Left ventricle myocardium inferior (tissue), 1 donor: ENCODE measurements around the gene TMEM163. TPM values are rescaled to one million over a fixed set of nuclear protein-coding genes. Genes with fewer than 3 reads are reported as not detected.

ENCODE experiments used
- DNase-seq: peaks from one replicate; pipeline ENCODE4 v3.0.0-alpha.2; 2020
- H3K27ac ChIP-seq: fragments of 200-600 bp; replicated peaks from 2 replicates; pipeline ENCODE4 v1.8.0; 2021
- H3K27me3 ChIP-seq: fragments of 200-600 bp; 2 replicates; pipeline ENCODE4 v1.8.0; 2021; ENCODE audit warnings: low read depth
- H3K36me3 ChIP-seq: fragments of 200-600 bp; 2 replicates; pipeline ENCODE4 v1.8.0; 2021
- H3K4me1 ChIP-seq: fragments of 200-600 bp; 2 replicates; pipeline ENCODE4 v1.8.0; 2021
- H3K4me3 ChIP-seq: fragments of 200-600 bp; 2 replicates; pipeline ENCODE4 v1.8.0; 2021; ENCODE audit warnings: mild to moderate bottlenecking, moderate library complexity
- H3K9me3 ChIP-seq: fragments of 200-600 bp; replicated peaks from 2 replicates; pipeline ENCODE4 v1.8.0; 2021
- CTCF ChIP-seq: fragments of 200-600 bp; IDR thresholded peaks from 2 replicates; pipeline ENCODE4 v1.8.0; 2021; ENCODE audit warnings: antibody characterized with exemption, mild to moderate bottlenecking, borderline replicate concordance
- intact Hi-C: fragments of 100-400 bp; cut with micrococcal nuclease; formaldehyde crosslinking; loops from one replicate; pipeline ENCODE4 v1.11.0; 2022
- total RNA-seq: library from RNA; stranded (reverse); fragmentation: NEBNext Ultra II Directional; extraction: Animal tissue kit (Norgen Biotek cat#: 25700); gene quantifications from one replicate; pipeline ENCODE4 v1.2.1, GENCODE V29; 2021
- donor health status: DM: no; HTN: yes; CAD: no; lungs with severe emphysema.

TMEM163 gene
- total RNA-seq, 1 donor from 2014 or later = 0.22 TPM

- Histone ChIP-seq H3K27me3 (no peaks in the 10 kb centered on the region), H3K27ac (no peak overlapping the region), H3K9me3 (no peaks in the 10 kb centered on the region), H3K4me3 (no peak overlapping the region), H3K4me1 (peaks cover 21% of the 10 kb centered on the region), H3K36me3 (no peaks in the 10 kb centered on the region)
- intact Hi-C loops = no loop called here
- DNase-seq = no peak
- TF ChIP-seq CTCF = peak; percentile 47
Measured at GRCh38 chr2:134537702-134538101, 181.1 kb downstream of the TMEM163 start.

- peaks cover under 1% of the 10 kb centered on the region for H3K27me3 ChIP-seq
Measured at GRCh38 chr2:134537121-134537520, 181.7 kb downstream of the TMEM163 start.

GRCh38 chr2:134536296-134536695, 182.5 kb downstream of the TMEM163 start:
- Histone ChIP-seq H3K9me3 (no peaks in the 10 kb centered on the region), H3K36me3 (no peaks in the 10 kb centered on the region), H3K27ac (no peak overlapping the region), H3K4me3 (no peak overlapping the region), H3K4me1 (peaks cover 21% of the 10 kb centered on the region), H3K27me3 (peaks cover 7% of the 10 kb centered on the region)
- TF ChIP-seq CTCF = no peak
- DNase-seq = no peak
- intact Hi-C loops = no loop called here

More at GRCh38 chr2:134537121-134537520, 181.7 kb downstream of the TMEM163 start:
- Histone ChIP-seq H3K9me3 (no peaks in the 10 kb centered on the region), H3K4me1 (peaks cover 21% of the 10 kb centered on the region), H3K4me3 (no peak overlapping the region), H3K27ac (no peak overlapping the region), H3K36me3 (no peaks in the 10 kb centered on the region)
- intact Hi-C loops = no loop called here
- DNase-seq = no peak
- TF ChIP-seq CTCF = no peak

- peaks cover 25% of the 10 kb centered on the region for H3K27me3 ChIP-seq
- peaks cover 9% of the 10 kb centered on the region for H3K4me1 ChIP-seq
- intact Hi-C loops = no loop called here
- H3K9me3 ChIP-seq = no peaks in the 10 kb centered on the region
- DNase-seq = no peak
- no peaks in the 10 kb centered on the region for H3K36me3 ChIP-seq
- no peak overlapping the region for H3K27ac ChIP-seq
- TF ChIP-seq CTCF = no peak
- H3K4me3 ChIP-seq = no peak overlapping the region
Measured at GRCh38 chr2:134532537-134532936, 186.3 kb downstream of the TMEM163 start.

GRCh38 chr2:134527381-134527780, 191.4 kb downstream of the TMEM163 start:
- Histone ChIP-seq H3K27me3 (peaks cover 37% of the 10 kb centered on the region), H3K27ac (peak overlapping the region; percentile 31), H3K4me1 (peaks cover 4% of the 10 kb centered on the region), H3K36me3 (no peaks in the 10 kb centered on the region), H3K4me3 (no peak overlapping the region), H3K9me3 (no peaks in the 10 kb centered on the region)
- DNase-seq = no peak
- no peak for TF ChIP-seq CTCF
- intact Hi-C loops = no loop called here
